Sigmoid colon (tissue), 3 donors: Measurements from ENCODE around the gene ATF7IP.

Experiments used
- CTCF ChIP-seq, 4 experiments: fragments of 450-650 bp in 3 of 4; fragments of 200-600 bp in 1 of 4; IDR thresholded peaks; one replicate each; pipeline ENCODE4 v1.5.1; 2016 to 2019; ENCODE audit warnings: antibody characterized with exemption in 4 of 4, mild to moderate bottlenecking in 3 of 4, moderate library complexity in 2 of 4
- POLR2A ChIP-seq, 2 donors: fragments of 450-650 bp; IDR thresholded peaks; one replicate each; pipeline ENCODE4 v1.6.1; 2016; ENCODE audit warnings: antibody characterized with exemption in 2 of 2, mild to moderate bottlenecking in 2 of 2, moderate library complexity in 2 of 2

- TF ChIP-seq CTCF (IDR thresholded peaks at IDR 0.05) (no peak), POLR2A (IDR thresholded peaks at IDR 0.05) (no peak)
These were observed 129.8 kb downstream of the ATF7IP start for GRCh38 chr12:14495326-14495725.
